ENCODE results near the gene RASEF. TPM values are rescaled to one million over a fixed set of nuclear protein-coding genes. Genes with fewer than 3 reads are reported as not detected.

Gene RASEF
- total RNA-seq, 1 experiment from 2014 or later: 2.2 TPM

GRCh38 chr9:83069651-83070050, 6.7 kb upstream of the RASEF start:
- H2BK15ac ChIP-seq (ENCODE audit: low read depth, low read length): no peak overlapping the region
- no peak overlapping the region for H3T11ph ChIP-seq (ENCODE audit: low read length)
- no peak overlapping the region for H3K23ac ChIP-seq (ENCODE audit: insufficient read length, low read depth, low read length)
- no peak overlapping the region for H3K4me3 Mint-ChIP-seq
- H2BK20ac ChIP-seq (ENCODE audit: low read depth, low read length, poor library complexity, severe bottlenecking): no peak overlapping the region
- no peak overlapping the region for H3K56ac ChIP-seq (ENCODE audit: insufficient read length, low read depth, low read length)
- no peak overlapping the region for H3K4me2 ChIP-seq (ENCODE audit: insufficient read depth, insufficient read length, low read length)
- no peak overlapping the region for H2BK5ac ChIP-seq (ENCODE audit: insufficient read length, low read length)
- H3K9me3 Mint-ChIP-seq: no peaks in the 10 kb centered on the region
- no peaks in the 10 kb centered on the region for H3K79me2 ChIP-seq (ENCODE audit: insufficient read depth, low read length)
- no peak for DNase-seq
- H2AK5ac ChIP-seq (ENCODE audit: insufficient read length, low read length): no peak overlapping the region
- H2BK12ac ChIP-seq (ENCODE audit: insufficient read length, low read depth, low read length): no peak overlapping the region
- no peak overlapping the region for H4K8ac ChIP-seq (replicated peaks; ENCODE audit: insufficient read length, low read depth, low read length)
- TF ChIP-seq CTCF (conservative IDR thresholded peaks at IDR 0.05): no peak
- H3K27ac Mint-ChIP-seq: no peak overlapping the region
- no peak overlapping the region for H4K5ac ChIP-seq (ENCODE audit: insufficient read length, low read depth, low read length)
- no CpG with 5 or more reads among the region's 1 CpG for WGBS (ENCODE audit: extremely low coverage, insufficient read length, low lambda C conversion rate)
- no peaks in the 10 kb centered on the region for H3K36me3 Mint-ChIP-seq (ENCODE audit: insufficient read depth in 1 of 3, low read depth in 3 of 3)
- H3K4me1 Mint-ChIP-seq: peaks cover 0 to 2% of the 10 kb centered on the region in 2 experiments; a peak in 1 of 4 replicates
- no peaks in the 10 kb centered on the region for H3K4me1 ChIP-seq (ENCODE audit: insufficient read depth, low read length)
- H3K14ac ChIP-seq (ENCODE audit: insufficient read depth, low read length): no peak overlapping the region
- H3K9ac ChIP-seq (ENCODE audit: extremely low read depth, insufficient read length, low read length): no peak overlapping the region
- no peak overlapping the region for H2BK120ac ChIP-seq (ENCODE audit: low read depth, low read length, poor library complexity, severe bottlenecking)
- no peak overlapping the region for H4K91ac ChIP-seq (ENCODE audit: insufficient read length, low read depth, low read length)
- H3K9me3 ChIP-seq (ENCODE audit: control insufficient read depth, low read depth, low read length): no peaks in the 10 kb centered on the region
- H2AFZ ChIP-seq (ENCODE audit: low read length): no peak overlapping the region
- H3K18ac ChIP-seq (ENCODE audit: insufficient read length, low read depth, low read length): no peak overlapping the region
- H3K23me2 ChIP-seq (ENCODE audit: insufficient read length, low read depth, low read length, poor library complexity, severe bottlenecking): no peaks in the 10 kb centered on the region
- H3K4ac ChIP-seq (ENCODE audit: low read depth, low read length): no peak overlapping the region
- no peak overlapping the region for H3K27ac ChIP-seq (ENCODE audit: insufficient read length, low read depth, low read length)
- peaks cover 14% of the 10 kb centered on the region for H3K27me3 Mint-ChIP-seq (ENCODE audit: low read depth)
- no peaks in the 10 kb centered on the region for H3K79me1 ChIP-seq (ENCODE audit: insufficient read depth, low read depth, low read length, poor library complexity, severe bottlenecking)
- H4K20me1 ChIP-seq (ENCODE audit: control insufficient read depth, insufficient read depth, insufficient read length): no peaks in the 10 kb centered on the region
- H3K27me3 ChIP-seq (ENCODE audit: insufficient read depth, low read length): no peaks in the 10 kb centered on the region

All from H9 (cell line).